AG04450 (cell line): ENCODE measurements around the gene POT1. TPM values are rescaled to one million over a fixed set of nuclear protein-coding genes. Genes with fewer than 3 reads are reported as not detected.

Experiments
- CTCF ChIA-PET: fragments of 300-600, 350-600 bp; formaldehyde crosslinking; extraction: SDS; loops from one replicate; lab custom pipeline; 2022; ENCODE audit warnings: antibody characterized with exemption, inconsistent platforms; lab: Charles Lee
- POLR2A ChIA-PET: fragments of 350-600 bp; formaldehyde crosslinking; extraction: SDS; loops from one replicate; lab custom pipeline; 2021; ENCODE audit warnings: antibody characterized with exemption, inconsistent platforms; lab: Yijun Ruan, JAX
- DNase-seq: peaks from one replicate; pipeline ENCODE4 v3.0.0-alpha.2; 2011; ENCODE audit warnings: low read depth, low spot score
- H3K27ac ChIP-seq: one replicate; pipeline ENCODE4 v1.5.1; 2012; ENCODE audit warnings: low read depth, low read length, control low read depth
- H3K27me3 ChIP-seq: one replicate; pipeline ENCODE4 v1.6.0; 2012; ENCODE audit warnings: low read length; ENCODE audit not compliant: control insufficient read depth, insufficient read depth
- H3K4me3 ChIP-seq: 2 replicates; pipeline ENCODE4 v1.5.1; 2011; ENCODE audit warnings: mild to moderate bottlenecking, low read depth, low read length, control low read depth
- H3K9me3 ChIP-seq: 2 replicates; pipeline ENCODE4 v1.5.1; 2012; ENCODE audit warnings: low read length; ENCODE audit not compliant: control insufficient read depth, insufficient read depth
- polyA plus RNA-seq: library from polyadenylated mRNA; depleted of rRNA; stranded (reverse); fragments of >200 nt; gene quantifications from 2 replicates; pipeline ENCODE4 v1.2.3, GENCODE V29; 2011; rRNA removed
- TF ChIP-seq, protein P1 (sequence below): IDR thresholded peaks from 2 replicates; pipeline ENCODE4 v1.5.1; 2011; ENCODE audit warnings: low read depth, low read length, control low read depth, inconsistent platforms

The POT1 gene
- polyA plus RNA-seq, 1 experiment, result 36.5 TPM

DNA sequence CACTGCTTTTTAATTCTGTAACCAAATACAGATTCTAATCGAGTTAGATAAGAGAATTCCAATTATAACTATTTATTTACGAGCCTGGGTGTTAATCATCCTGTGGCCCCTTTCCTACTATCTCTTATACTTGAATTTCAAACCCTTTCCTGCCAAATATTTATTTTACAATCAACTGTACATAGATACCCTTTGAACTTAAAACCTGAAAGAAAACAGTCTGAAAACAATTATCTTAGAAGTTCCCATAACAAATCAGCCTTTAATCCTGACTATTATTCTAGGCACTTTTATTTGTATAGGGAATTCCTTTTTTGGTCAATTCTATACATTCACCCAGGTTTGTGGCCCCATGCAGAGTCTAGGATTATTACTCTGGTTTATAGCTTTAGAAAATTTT is 153.5 kb downstream of the POT1 start:
- Histone ChIP-seq H3K4me3 (no peak overlapping the region), H3K27me3 (no peaks in the 10 kb centered on the region), H3K9me3 (no peaks in the 10 kb centered on the region), H3K27ac (no peak overlapping the region)
- CTCF ChIA-PET, result interaction anchor here (0.8 to 2.3 kb wide), 4 partner anchors 8 to 621 kb away, joined by 3 to 14 read pairs (median 8); partner anchors contain the start of gene GPR37
- DNase-seq, result no peak
- POLR2A ChIA-PET, result no interaction called here
- TF ChIP-seq, protein P1, sequence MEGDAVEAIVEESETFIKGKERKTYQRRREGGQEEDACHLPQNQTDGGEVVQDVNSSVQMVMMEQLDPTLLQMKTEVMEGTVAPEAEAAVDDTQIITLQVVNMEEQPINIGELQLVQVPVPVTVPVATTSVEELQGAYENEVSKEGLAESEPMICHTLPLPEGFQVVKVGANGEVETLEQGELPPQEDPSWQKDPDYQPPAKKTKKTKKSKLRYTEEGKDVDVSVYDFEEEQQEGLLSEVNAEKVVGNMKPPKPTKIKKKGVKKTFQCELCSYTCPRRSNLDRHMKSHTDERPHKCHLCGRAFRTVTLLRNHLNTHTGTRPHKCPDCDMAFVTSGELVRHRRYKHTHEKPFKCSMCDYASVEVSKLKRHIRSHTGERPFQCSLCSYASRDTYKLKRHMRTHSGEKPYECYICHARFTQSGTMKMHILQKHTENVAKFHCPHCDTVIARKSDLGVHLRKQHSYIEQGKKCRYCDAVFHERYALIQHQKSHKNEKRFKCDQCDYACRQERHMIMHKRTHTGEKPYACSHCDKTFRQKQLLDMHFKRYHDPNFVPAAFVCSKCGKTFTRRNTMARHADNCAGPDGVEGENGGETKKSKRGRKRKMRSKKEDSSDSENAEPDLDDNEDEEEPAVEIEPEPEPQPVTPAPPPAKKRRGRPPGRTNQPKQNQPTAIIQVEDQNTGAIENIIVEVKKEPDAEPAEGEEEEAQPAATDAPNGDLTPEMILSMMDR, result no peak

DNA sequence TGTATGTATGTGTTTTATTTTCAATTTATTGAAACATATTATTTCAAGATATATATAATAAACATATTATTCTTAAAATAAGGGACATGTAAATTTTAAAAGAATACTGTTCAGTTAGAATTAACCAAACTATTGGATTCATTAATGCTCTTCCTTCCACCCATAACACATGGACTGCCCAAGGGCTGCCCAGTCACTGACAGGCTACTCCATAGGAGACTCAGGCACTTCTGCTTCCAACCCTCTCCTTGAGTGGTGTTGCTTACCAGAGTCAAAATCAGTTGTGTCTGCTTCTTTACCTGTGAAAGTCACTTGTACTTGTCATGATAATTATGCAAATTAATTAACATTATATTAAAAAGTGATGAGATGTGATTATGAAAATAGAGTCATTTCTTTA is 154.2 kb downstream of the POT1 start:
- TF ChIP-seq, protein P1, result no peak
- no peak overlapping the region for H3K27ac ChIP-seq
- H3K4me3 ChIP-seq, result no peak overlapping the region
- ChIA-PET POLR2A (no interaction called here), CTCF (interaction anchor here (1.0 kb wide), 1 partner anchor 10 kb away, joined by 4 read pairs; no protein-coding TSS in a partner anchor)
- H3K27me3 ChIP-seq, result no peaks in the 10 kb centered on the region
- DNase-seq, result no peak
- no peaks in the 10 kb centered on the region for H3K9me3 ChIP-seq

DNA sequence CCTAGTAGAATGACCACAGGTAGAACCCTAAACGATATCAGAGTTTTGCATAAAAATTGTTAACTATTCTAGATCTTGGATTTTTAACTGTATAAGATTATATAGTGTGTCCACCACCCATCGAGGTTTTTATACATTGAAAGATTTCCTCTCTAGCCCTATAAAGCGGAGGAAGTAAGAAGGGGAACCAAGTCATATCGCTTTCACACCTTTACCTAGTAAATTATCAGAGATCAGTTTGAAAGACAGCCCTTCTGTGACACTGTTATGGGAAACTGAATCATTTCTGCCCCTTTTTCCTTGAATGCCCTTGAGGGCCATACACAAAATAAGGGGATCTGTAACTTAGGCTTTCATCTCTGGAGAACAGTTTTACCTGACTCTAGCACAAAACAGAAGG is 155.7 kb downstream of the POT1 start:
- TF ChIP-seq, protein P1, result no peak
- no peak for DNase-seq
- no peaks in the 10 kb centered on the region for H3K27me3 ChIP-seq
- no peaks in the 10 kb centered on the region for H3K9me3 ChIP-seq
- H3K27ac ChIP-seq, result no peak overlapping the region
- CTCF ChIA-PET, result interaction anchor here (1.1 kb wide), 1 partner anchor 11 kb away, joined by 6 read pairs; no protein-coding TSS in a partner anchor
- POLR2A ChIA-PET, result no interaction called here
- H3K4me3 ChIP-seq, result no peak overlapping the region

DNA sequence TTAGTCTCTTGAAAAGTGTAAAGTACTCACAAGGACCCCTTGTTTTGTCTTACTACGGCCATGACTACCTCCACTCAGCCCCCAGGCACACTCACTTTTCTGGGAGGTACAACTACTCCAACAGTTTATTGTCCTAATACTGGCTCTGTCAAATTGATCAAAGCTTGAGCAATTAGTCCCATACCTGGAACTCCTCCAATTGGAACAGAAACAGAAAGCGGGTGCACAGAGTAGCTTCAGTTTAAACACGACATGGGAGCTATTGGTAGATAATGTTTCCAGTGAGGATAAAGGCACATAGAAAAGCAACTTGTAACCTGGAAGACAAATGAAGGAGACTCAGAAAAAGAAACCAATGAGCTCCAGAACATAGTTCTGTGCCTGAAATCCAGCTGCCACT is 156.3 kb downstream of the POT1 start:
- no peak for DNase-seq
- TF ChIP-seq, protein P1, result no peak
- H3K9me3 ChIP-seq, result no peaks in the 10 kb centered on the region
- no peak overlapping the region for H3K27ac ChIP-seq
- POLR2A ChIA-PET, result no interaction called here
- H3K27me3 ChIP-seq, result no peaks in the 10 kb centered on the region
- H3K4me3 ChIP-seq, result no peak overlapping the region
- CTCF ChIA-PET, result interaction anchor here (1.1 kb wide), 1 partner anchor 12 kb away, joined by 6 read pairs; no protein-coding TSS in a partner anchor

Other genes starting within 250 kb of the POT1 start
- 5.5 and 11.2 TPM in 2 replicates for gene GPR37, start 164.0 kb downstream of the POT1 start, polyA plus RNA-seq